HG02798 (cell line): Measurements from ENCODE around the gene AZU1.

Experiments used
- ATAC-seq: cut with Tn5 transposase; IDR thresholded peaks from one replicate; pipeline ENCODE4 v1.9.1; 2021; ENCODE audit warnings: mild to moderate bottlenecking; ENCODE audit not compliant: unreplicated experiment, poor library complexity

AZU1 gene, protein sequence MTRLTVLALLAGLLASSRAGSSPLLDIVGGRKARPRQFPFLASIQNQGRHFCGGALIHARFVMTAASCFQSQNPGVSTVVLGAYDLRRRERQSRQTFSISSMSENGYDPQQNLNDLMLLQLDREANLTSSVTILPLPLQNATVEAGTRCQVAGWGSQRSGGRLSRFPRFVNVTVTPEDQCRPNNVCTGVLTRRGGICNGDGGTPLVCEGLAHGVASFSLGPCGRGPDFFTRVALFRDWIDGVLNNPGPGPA

DNA sequence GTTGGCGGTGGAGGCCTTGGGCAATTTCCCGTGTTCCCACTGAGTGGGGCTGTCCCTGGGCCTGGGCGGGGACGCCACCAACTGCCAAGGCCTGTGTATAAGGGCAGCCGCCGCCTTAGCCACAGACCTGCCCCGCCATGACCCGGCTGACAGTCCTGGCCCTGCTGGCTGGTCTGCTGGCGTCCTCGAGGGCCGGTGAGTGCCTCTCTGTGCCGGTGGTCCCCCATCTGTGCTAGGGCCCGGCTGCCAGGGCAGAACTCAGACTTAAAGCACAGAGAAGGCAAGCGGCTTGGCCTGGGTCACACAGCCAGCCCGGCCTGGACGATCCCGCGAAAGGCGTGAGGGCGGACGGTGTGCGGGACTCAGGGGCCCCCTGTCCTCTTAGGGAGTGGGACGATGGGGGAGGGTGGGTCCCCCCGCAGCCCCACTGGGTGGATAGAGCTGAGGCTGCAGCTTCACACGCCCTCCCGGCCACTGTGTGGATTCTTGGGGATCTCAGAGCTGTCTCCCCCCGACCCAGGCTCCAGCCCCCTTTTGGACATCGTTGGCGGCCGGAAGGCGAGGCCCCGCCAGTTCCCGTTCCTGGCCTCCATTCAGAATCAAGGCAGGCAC lies at the start of gene AZU1:
Gene AZU1 (plus strand): TSS at position 128 of the 612 bp plus-strand sequence. CDS start 10 bp downstream, at position 138.
- ATAC-seq, result no peak

DNA sequence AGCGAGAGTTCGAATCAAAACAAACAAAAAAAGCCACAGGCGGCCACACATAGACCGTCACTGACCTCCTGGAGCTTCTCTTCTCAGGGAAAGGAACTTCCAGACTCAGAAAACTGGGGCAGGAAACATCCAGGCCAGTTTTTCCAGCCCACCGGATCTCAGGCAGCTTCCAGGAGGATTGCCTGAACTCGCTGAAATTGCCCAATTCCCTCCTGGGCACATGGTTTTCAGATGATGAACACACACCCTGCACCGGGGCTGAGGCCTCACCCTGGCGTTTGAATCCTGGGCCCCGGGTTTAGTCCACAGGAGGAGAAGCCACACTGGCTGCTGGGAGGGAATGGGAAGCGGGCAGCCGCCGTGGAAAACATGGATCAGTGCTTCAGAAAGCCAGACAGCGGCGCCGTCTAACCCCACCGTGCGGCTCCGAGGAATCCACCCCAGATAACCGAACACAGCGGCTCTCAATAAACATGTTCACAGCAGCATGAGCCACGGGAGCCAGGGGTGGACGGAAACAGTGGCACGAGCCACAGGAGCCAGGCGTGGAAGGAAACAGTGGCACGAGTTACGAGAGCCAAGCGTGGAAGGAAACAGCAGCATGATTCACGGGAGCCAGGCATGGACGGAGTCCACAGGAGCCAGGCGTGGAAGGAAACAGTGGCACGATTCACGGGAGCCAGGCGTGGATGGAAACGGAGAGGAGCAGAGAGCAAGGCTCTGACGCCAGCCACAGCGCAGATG lies 48.6 kb upstream of the AZU1 start:
- no peak for ATAC-seq

DNA sequence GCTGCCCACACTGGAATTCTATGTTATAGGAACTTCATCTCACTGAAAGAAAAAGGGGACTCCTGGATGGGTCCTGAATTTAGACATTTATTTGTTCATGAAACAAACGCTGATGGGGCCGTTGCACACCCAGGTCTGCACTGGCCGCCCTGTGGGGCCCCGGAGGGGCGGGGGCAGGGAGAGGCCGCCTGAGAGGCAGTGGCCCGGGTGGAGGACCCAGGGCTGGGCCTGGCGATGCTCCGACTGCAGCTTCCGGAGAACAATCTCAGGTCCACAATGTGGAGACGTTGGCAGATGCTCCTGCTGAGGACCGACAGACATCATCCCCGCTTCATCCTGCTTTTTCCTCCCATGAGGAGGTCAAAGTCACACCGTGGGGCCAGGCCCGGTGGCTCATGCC lies 46.7 kb upstream of the AZU1 start:
- no peak for ATAC-seq

DNA sequence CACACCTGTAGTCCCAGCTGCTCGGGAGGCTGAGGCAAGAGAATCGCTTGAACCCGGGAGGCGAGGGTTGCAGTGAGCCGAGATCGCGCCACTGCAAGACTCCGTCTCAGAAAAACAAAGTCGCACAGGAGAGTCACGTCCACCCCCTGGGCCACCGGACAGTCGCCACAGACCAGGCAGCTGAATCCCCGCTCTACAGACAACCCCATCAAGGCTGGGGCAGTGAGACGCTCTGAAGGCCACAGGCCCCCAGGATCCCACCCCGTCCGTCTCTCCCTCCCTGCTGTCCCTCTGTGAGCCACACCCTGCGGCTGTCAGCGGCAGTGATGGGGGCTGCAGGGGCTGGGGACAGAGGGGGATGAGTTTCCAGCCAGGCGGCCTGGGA lies 45.8 kb upstream of the AZU1 start:
- no peak for ATAC-seq

DNA sequence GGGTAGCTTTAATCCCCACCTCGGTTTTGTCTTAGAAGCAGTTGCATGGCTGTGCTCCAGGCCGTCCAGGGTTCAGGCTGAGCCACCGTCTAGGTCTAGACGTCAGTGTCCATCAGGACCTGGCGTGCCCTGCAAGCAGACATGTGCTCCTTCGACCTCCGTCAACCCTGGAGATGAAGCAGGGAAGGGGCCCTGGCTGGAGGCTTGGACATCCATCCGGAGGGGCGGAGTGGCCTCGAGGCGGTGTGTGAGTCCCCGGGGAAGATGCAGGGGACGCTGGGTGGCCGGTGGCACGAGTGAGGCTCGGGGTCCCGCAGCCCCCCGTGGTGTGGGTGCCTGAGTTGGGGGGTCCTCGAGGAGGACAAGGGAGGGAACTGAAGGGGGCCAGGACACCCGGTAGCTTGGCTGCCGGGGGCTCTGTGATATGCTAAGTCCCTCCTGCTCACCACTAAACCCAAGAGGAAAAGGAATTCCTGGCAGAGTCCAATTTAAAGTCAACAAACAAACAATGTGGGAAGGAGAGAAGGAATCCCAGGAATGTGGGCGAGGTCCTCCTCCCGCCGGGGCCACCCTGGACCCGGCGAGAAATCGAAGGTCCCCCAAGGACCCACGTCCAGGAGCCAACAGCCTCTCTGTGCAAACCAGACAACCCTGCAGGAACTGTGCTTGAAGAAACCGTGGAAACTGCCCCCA lies 45.3 kb upstream of the AZU1 start:
- no peak for ATAC-seq

DNA sequence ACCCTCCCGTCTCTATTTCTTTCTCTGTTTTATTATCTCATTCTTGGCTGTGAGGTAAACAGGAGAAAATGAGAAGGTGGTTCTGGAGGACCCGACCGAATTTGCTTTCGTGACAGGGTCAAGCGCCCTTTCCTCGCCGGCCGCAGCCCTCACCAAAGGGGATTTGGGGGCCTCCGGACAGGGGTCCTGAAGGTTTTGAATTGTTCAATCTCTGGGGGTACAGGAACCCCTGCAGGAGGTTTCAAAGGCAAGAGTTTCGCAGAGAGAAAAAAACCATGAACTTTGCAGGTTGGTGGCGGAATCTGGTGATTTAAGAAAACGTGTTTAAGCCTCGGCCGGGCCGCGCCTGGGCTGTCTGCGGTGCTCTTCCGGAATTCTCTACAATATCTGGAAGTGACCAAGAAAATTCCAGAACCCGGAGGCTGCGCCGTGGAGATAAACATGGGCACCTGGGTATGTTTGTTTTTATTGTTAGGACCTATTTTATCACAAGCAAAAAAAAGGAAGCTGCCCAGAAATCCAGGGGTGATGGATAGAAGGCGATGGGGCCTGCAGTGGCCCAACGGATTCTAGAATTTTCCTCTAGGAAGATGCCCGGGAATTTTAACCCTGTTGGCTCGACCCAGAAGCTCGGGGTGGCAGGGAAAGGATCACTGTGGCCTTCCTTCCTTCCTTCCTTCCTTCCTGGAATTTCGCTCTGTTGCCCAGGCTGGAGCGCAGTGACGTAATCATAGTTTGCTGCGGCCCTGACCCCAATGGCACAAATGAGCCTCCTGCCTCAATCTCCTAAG lies 44.6 kb upstream of the AZU1 start:
- ATAC-seq, result no peak

DNA sequence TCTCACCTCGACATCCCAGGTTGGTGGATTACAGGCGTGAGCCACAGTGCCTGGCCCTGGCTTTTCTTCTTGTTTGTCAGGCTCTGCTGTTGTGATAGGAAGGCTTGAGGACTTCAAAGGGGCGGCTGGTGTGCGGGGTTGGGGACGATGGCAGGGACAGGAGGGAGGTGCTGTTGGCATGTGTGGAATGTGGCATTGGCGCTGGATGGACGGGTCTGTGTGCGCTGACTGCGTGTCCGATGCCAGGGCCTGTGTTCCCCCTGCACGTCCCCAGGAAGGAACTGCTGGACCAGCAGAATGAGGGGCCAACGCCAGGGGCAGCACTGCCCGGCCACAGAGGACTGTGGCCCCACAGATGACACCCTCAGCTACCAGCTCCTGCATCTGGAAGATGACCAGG lies 43.1 kb upstream of the AZU1 start:
- no peak for ATAC-seq

DNA sequence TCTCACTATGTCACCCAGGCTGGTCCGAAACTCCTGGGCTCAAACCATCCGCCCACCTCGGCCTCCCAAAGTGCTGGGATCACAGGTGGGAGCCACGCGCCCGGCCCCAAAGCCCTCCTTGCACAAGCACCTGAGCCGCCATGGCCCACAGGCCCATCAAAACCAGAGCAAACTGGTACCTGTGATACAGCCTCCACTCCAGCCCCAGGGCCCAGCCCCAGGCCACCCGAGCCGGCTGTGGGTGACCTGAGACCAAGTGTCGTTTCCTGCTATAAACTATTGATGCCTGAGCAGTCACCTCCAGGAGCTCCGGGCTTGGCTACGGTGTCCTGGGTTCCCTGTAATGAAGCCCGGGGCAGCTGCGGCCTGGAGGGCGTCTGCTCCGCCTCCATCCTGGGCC lies 40.1 kb upstream of the AZU1 start:
- no peak for ATAC-seq

DNA sequence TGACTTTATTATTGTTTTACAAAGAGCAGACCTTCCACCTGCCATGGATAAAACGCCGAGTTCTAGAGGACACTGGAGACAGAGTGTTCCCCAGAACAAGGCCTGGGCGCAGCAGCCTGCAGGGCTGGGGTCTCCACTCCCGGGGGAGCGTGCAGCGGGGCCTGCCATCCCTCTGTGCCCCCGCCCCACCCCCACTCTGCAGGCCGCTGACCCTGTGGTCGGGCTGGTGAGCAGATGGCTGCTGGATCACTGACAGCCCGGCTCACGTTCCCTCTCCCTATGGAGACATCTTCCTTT lies 39.0 kb upstream of the AZU1 start:
- ATAC-seq, result no peak

DNA sequence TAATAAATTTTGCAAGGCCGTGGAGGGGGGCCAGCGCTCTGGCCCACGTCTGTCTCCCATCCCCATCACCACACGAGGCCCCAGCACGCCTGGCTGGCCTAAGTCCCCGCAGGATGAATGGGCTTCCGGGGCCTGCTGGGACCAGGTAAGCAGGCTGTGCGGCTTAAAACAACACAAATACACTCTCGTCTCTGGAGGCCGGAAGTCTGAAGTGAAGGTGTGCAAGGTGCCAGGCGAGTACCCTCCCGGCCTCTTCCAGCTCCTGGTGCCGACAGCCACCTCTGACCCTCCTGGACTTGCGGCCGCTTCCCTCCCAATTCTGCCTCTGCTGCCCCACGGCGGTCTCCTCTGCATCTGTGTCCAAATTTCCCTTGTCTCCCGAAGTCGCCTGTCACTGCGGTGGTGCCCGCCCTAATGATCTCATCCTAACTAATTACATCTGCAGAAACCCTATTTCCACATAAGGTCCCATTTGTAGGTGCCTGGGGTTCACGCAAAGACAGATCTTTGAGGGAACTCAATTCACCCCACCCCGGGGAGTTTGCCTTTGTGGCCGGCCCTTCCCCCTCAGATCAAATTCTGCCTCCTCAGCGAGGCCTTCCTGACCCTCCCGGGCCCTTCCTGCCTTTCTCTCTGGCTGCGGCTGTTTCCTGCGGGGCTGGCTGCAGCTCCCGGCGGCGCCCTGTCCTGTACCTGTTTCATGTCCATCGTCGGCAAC lies 38.5 kb upstream of the AZU1 start:
- no peak for ATAC-seq

DNA sequence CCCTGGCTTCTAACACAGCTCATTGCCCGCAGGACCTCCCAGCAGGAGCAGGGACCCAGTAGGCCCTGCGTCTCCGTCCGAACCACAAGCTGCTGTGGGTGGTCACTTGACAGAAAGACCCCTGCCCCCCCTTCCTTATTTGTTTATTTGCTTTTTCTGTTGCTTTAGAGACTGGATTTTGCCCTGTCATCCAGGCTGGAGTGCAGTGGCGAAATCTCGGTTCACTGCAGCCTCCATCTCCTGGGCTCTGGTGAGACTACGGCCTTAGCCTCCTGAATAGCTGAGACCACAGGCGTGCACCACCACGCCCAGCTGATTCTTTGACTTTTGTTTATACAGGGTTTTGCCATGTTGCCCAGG lies 38.0 kb upstream of the AZU1 start:
- ATAC-seq, result no peak

DNA sequence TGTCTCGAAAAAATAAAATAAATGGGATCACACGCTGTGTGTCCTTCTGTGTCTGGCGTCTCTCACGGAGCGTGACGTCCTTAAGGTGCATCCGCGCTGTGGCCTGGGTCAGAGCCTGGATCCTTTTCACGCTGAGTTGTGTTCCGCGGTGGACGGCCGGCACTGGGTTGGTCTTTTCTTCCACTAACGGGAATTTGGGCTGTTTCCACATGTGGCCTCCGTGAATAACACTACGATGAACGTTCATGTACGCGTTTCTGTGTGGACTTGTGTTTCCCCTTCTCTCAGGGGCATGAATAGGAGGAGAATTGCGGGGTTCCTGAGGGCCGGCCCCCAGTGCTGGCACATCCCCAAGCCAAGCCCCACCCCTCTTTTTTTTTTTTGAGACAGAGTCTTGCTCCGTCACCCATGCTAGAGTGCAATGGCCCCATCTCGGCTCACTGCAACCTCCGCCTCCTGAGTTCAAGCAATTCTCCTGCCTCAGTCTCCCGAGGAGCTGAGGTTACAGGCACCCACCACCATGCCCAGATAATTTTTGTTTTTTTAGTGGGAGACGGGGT lies 36.5 kb upstream of the AZU1 start:
- ATAC-seq, result no peak

DNA sequence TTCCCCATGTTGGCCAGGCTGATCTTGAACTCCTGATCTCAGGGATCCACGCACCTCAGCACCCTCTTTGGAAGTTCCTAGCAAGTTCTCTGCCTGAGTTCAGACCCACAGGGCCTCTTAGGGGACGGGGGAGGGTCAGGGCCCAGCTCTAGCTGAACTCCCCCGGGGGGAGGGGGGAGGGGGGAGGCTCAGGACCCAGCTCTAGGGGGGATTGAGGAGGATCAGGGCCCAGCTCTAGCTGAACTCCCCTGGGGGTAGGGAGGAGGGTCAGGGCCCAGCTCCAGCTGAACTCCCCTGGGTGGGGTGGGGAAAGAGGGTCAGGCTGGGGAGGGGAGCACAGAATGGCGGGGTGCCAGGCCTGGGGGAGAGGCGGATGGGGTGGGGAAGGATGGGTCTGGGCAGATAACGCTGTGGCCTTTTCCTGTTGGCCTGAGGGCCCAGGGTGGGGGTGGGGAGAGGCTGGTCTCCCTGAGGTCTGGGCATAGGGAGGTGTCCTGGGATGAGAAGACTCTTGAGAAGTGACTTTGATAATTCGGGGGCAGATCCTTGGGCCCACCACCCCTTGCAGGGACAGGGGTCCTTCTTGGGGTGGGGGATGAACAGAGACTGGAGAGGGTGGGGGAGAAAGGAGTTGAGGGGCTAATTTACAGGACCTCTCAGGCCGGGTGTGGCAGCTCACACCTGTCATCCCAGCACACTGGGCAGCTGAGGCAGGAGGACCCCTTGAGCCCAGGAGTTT lies 35.9 kb upstream of the AZU1 start:
- no peak for ATAC-seq

DNA sequence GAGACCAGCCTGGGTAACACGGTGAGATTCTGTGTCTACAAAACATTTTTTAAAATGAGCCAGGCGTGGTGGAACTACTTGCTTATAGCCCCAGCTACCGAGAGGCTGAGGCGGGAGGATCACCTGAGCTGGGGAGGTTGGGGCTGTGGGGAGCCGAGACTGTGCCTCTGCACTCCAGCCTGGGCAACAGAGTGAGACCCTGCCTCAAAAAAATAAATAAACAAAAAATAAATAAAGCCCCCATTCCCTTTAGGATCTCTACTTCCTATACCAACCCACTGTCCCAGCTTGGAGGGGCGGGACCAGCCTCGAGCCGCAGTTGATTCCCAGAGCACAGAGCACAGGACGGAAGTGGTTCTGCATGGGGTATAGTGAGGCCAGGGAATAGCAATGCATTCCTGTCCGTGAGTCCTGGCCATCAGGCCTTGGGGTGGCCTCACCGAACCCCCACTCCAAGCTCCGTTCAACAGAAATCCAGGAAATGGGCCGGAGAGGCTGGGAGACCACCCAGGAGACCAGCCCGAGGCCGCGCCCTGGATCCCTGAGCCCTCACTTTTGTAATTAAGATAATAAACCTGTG lies 35.2 kb upstream of the AZU1 start:
- ATAC-seq, result no peak

DNA sequence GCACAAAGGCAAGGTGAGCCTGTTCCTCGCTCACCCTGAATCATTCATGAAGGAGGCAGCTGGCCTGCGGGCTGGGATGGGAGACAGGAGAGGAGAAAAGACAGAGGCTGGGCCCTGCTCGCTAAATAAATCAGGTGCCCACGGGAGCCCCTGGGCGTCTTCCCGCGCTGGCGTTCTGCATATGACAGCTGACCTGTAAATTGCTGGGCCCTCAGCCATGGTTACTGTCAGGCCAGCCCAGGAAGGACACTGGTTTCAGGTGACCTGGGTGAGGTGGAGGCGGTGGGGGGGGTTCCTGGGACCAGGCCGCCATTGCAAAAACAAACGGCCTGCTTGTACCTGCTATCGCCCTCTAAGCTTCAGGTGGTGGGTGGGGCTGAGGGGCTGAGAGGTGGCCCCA lies 33.8 kb upstream of the AZU1 start:
- no peak for ATAC-seq

DNA sequence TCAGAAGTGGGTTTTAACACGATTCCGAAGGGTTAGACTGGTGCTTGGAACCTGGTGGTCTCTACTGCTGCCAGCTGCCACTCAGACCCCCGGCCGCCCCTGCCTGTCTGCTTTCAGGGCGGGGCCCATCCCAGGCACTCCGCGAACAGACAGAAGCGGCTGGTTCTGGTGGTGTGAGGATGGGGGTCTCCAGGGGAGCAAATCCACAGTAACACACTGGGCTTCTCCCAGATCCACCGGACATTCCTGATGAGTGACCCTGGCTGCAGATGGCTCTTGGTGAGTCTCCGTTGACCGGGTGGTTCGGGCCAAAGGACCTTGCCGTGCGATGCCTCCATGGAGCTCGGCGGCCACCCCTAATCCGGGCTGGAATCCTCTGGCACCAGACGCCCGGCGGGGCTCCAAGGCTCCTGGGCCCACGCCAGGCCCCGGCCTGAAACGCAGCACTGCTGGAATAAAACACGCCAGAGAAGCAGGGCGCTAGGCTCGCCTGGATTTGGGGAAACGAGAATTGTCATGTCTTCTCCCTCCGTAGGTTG lies 32.5 kb upstream of the AZU1 start:
- no peak for ATAC-seq

DNA sequence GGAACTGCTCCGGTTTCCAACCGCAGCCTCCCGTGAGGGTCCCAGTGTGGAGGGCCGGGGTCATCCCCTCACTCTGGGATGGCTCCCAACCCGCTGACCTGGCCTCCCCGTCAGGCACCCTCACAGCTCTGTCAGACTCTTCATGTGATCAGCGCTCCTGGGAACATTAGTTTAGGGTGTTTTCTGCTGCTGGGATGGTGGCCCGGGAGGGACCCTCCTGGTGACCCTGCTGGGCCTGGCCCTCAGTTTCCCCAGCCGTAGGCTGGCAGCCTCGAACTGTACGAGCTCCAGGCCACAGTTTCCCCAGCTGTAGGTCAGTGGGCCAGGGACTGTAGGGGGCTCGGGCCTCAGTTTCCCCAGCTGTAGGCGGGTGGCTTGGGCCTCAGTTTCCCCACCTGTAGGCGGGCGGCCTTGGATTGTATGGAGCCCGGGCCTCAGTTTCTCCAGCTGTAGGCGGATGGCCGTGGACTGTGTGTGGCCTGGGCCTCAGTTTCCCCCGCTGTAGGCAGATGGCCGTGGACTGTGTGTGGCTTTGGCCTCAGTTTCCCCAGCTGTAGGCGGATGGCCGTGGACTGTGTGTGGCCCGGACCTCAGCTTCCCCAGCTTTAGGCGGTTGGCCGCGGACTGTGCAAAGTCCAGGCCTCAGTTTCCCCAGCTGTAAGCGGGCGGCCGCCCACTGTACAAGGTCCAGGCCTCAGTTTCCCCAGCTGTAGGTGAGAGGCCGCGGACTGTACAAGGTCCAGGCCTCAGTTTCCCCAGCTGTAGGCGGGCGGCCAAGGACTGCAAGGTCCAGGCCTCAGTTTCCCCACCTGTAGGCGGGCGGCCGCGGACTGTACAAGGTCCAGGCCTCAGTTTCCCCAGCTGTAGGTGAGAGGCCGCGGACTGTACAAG lies 31.7 kb upstream of the AZU1 start:
- no peak for ATAC-seq
